ENCODE data around the gene DXO. TPM values are rescaled to one million over a fixed set of nuclear protein-coding genes. Genes with fewer than 3 reads are reported as not detected.
A peak's percentile ranks its signal among the peaks of the same experiment; 100 is the strongest.

DXO gene
- total and polyA plus RNA-seq, 2 of the 13 experiments (the other 11 are each of a cell fraction or from before 2014, with no cell fraction given) = 18.6 to 26.2 TPM

GRCh38 chr6:31952140-31952805, 19.7 kb downstream of the DXO start (continued):
- peak; percentile 38; the same call in 1 of the 2 replicates for TF ChIP-seq IRF9 (CRISPR knock-in tag; IDR thresholded peaks at IDR 0.05; ENCODE audit: borderline replicate concordance)
- no peak for TF ChIP-seq ZNF770 (CRISPR knock-in tag; IDR thresholded peaks at IDR 0.05)
- TF ChIP-seq SMYD3 (CRISPR knock-in tag; IDR thresholded peaks at IDR 0.05) = peak; percentile 55; the same call in 1 of the 2 replicates
- 0 out of 2 replicates have a peak, but pooled peaks have one; percentile 41 for TF ChIP-seq ZNF761 (CRISPR knock-in tag; conservative IDR thresholded peaks at IDR 0.05)
- peak; percentile 73 for TF ChIP-seq IRF2 (CRISPR knock-in tag; IDR thresholded peaks at IDR 0.05)
- TF ChIP-seq MIER3 (CRISPR knock-in tag; IDR thresholded peaks at IDR 0.05; ENCODE audit: borderline replicate concordance) = 0 out of 2 replicates have a peak, but pooled peaks have one; percentile 66
- no peak for TF ChIP-seq ZNF530 (CRISPR knock-in tag; IDR thresholded peaks at IDR 0.05; ENCODE audit: low read depth)
- TF ChIP-seq YEATS4 (CRISPR knock-in tag; IDR thresholded peaks at IDR 0.05; ENCODE audit: borderline replicate concordance) = no peak
- 0 out of 2 replicates have a peak, but pooled peaks have one; percentile 39 for TF ChIP-seq ZNF605 (CRISPR knock-in tag; IDR thresholded peaks at IDR 0.05)
- 0 out of 2 replicates have a peak, but pooled peaks have one; percentile 16 for TF ChIP-seq THRA (CRISPR knock-in tag; IDR thresholded peaks at IDR 0.05; ENCODE audit: borderline replicate concordance)
- TF ChIP-seq ELK4 (CRISPR knock-in tag; IDR thresholded peaks at IDR 0.05; ENCODE audit: borderline replicate concordance) = no peak
- 0 out of 2 replicates have a peak, but pooled peaks have one; percentile 57 for TF ChIP-seq BORCS8-MEF2B (CRISPR knock-in tag; IDR thresholded peaks at IDR 0.05)
- peak; percentile 70 for TF ChIP-seq PATZ1 (CRISPR knock-in tag; IDR thresholded peaks at IDR 0.05)
- TF ChIP-seq ZNF563 (CRISPR knock-in tag; IDR thresholded peaks at IDR 0.05) = no peak
- TF ChIP-seq TEAD3 (CRISPR knock-in tag; optimal IDR thresholded peaks at IDR 0.05; ENCODE audit: borderline replicate concordance) = peak; percentile 53
- TF ChIP-seq YEATS2 (CRISPR knock-in tag; IDR thresholded peaks at IDR 0.05; ENCODE audit: borderline replicate concordance) = 0 out of 2 replicates have a peak, but pooled peaks have one; percentile 16
- TF ChIP-seq ZNF792 (CRISPR knock-in tag; IDR thresholded peaks at IDR 0.05) = no peak
- TF ChIP-seq SIX4 (CRISPR knock-in tag; IDR thresholded peaks at IDR 0.05) = 0 out of 2 replicates have a peak, but pooled peaks have one; percentile 23
- 0 out of 2 replicates have a peak, but pooled peaks have one; percentile 29 for TF ChIP-seq ZNF337 (CRISPR knock-in tag; IDR thresholded peaks at IDR 0.05; ENCODE audit: borderline replicate concordance, low read depth)
- TF ChIP-seq NR2F6 (IDR thresholded peaks at IDR 0.05) = no peak
- 0 out of 2 replicates have a peak, but pooled peaks have one; percentile 11 for TF ChIP-seq NR2F6 (CRISPR knock-in tag; IDR thresholded peaks at IDR 0.05)
- no peak for TF ChIP-seq TP53 (CRISPR knock-in tag; conservative IDR thresholded peaks at IDR 0.05)
- TF ChIP-seq KMT2B (CRISPR knock-in tag; IDR thresholded peaks at IDR 0.05) = peak; percentile 17; the same call in 1 of the 2 replicates

All from HepG2 (cell line).